Measurements from ENCODE around the gene IGFBP5. TPM values are rescaled to one million over a fixed set of nuclear protein-coding genes. Genes with fewer than 3 reads are reported as not detected.

Gene IGFBP5
- total RNA-seq, 1 donor from 2014 or later = 73.9 TPM

- TF ChIP-seq CTCF (IDR thresholded peaks at IDR 0.05; ENCODE audit: unreplicated experiment) = no peak
- H3K4me1 Mint-ChIP-seq (ENCODE audit: low read depth) = peaks cover 42% of the 10 kb centered on the region
- H3K27me3 Mint-ChIP-seq = no peaks in the 10 kb centered on the region
- no peaks in the 10 kb centered on the region for H3K9me3 Mint-ChIP-seq (ENCODE audit: low read depth)
- H3K27ac Mint-ChIP-seq = peak overlapping the region; percentile 97
- no peak for DNase-seq (ENCODE audit: low spot score, unreplicated experiment)
- peaks cover 3% of the 10 kb centered on the region for H3K36me3 Mint-ChIP-seq (ENCODE audit: insufficient read depth)
- peak overlapping the region; percentile 91 for H3K4me3 Mint-ChIP-seq (ENCODE audit: low read depth)
These were observed 62.9 kb downstream of the IGFBP5 start for GRCh38 chr2:216632346-216632951.

GRCh38 chr2:216629784-216630183 lies 65.6 kb downstream of the IGFBP5 start:
- H3K4me3 Mint-ChIP-seq (ENCODE audit: low read depth) = no peak overlapping the region
- H3K9me3 Mint-ChIP-seq (ENCODE audit: low read depth) = no peaks in the 10 kb centered on the region
- no peak overlapping the region for H3K27ac Mint-ChIP-seq
- no peak for DNase-seq (ENCODE audit: low spot score, unreplicated experiment)
- H3K27me3 Mint-ChIP-seq = no peaks in the 10 kb centered on the region
- TF ChIP-seq CTCF (IDR thresholded peaks at IDR 0.05; ENCODE audit: unreplicated experiment) = no peak
- peaks cover 25% of the 10 kb centered on the region for H3K4me1 Mint-ChIP-seq (ENCODE audit: low read depth)
- no peaks in the 10 kb centered on the region for H3K36me3 Mint-ChIP-seq (ENCODE audit: insufficient read depth)

- no peak for DNase-seq (ENCODE audit: low spot score, unreplicated experiment)
- H3K36me3 Mint-ChIP-seq (ENCODE audit: insufficient read depth) = no peaks in the 10 kb centered on the region
- H3K4me1 Mint-ChIP-seq (ENCODE audit: low read depth) = peaks cover 9% of the 10 kb centered on the region
- no peaks in the 10 kb centered on the region for H3K27me3 Mint-ChIP-seq
- H3K27ac Mint-ChIP-seq = no peak overlapping the region
- H3K9me3 Mint-ChIP-seq (ENCODE audit: low read depth) = no peaks in the 10 kb centered on the region
- H3K4me3 Mint-ChIP-seq (ENCODE audit: low read depth) = no peak overlapping the region
- no peak for TF ChIP-seq CTCF (IDR thresholded peaks at IDR 0.05; ENCODE audit: unreplicated experiment)
These were observed 68.5 kb downstream of the IGFBP5 start for GRCh38 chr2:216626875-216627245.

GRCh38 chr2:216626168-216626874 lies 69.0 kb downstream of the IGFBP5 start:
- Mint-ChIP-seq H3K9me3 (ENCODE audit: low read depth) (no peaks in the 10 kb centered on the region), H3K4me1 (ENCODE audit: low read depth) (peaks cover 8% of the 10 kb centered on the region), H3K4me3 (ENCODE audit: low read depth) (no peak overlapping the region), H3K36me3 (ENCODE audit: insufficient read depth) (no peaks in the 10 kb centered on the region), H3K27ac (peak overlapping the region; percentile 17), H3K27me3 (no peaks in the 10 kb centered on the region)
- DNase-seq (ENCODE audit: low spot score, unreplicated experiment) = no peak
- no peak for TF ChIP-seq CTCF (IDR thresholded peaks at IDR 0.05; ENCODE audit: unreplicated experiment)

- Mint-ChIP-seq H3K27ac (no peak overlapping the region), H3K9me3 (ENCODE audit: low read depth) (no peaks in the 10 kb centered on the region), H3K27me3 (no peaks in the 10 kb centered on the region), H3K4me3 (ENCODE audit: low read depth) (no peak overlapping the region), H3K4me1 (ENCODE audit: low read depth) (peaks cover 20% of the 10 kb centered on the region), H3K36me3 (ENCODE audit: insufficient read depth) (no peaks in the 10 kb centered on the region)
- DNase-seq (ENCODE audit: low spot score, unreplicated experiment) = no peak
- no peak for TF ChIP-seq CTCF (IDR thresholded peaks at IDR 0.05; ENCODE audit: unreplicated experiment)
These were observed 71.1 kb downstream of the IGFBP5 start for GRCh38 chr2:216624251-216624650.
